ENCODE results near the gene IFI27L2.

IFI27L2 gene

GRCh38 chr14:94121485-94121884, 7.9 kb downstream of the IFI27L2 start:
- DNase-seq: no peak

GRCh38 chr14:94120667-94121340, 8.6 kb downstream of the IFI27L2 start:
- DNase-seq: no peak

- no peak for DNase-seq
Observed at GRCh38 chr14:94119071-94119470, 10.3 kb downstream of the IFI27L2 start.

GRCh38 chr14:94117856-94118255, 11.5 kb downstream of the IFI27L2 start:
- no peak for DNase-seq

GRCh38 chr14:94116701-94117100, 12.7 kb downstream of the IFI27L2 start:
- no peak for DNase-seq

- DNase-seq: no peak
Observed at GRCh38 chr14:94115631-94116030, 13.8 kb downstream of the IFI27L2 start.

- no peak for DNase-seq
Observed at GRCh38 chr14:94115058-94115591, 14.3 kb downstream of the IFI27L2 start.

- DNase-seq: no peak
Observed at GRCh38 chr14:94114589-94115057, 14.8 kb downstream of the IFI27L2 start.

- no peak for DNase-seq
Observed at GRCh38 chr14:94113908-94114588, 15.4 kb downstream of the IFI27L2 start.

- no peak for DNase-seq
Observed at GRCh38 chr14:94113490-94113889, 15.9 kb downstream of the IFI27L2 start.

GRCh38 chr14:94113073-94113472, 16.3 kb downstream of the IFI27L2 start:
- DNase-seq: no peak

GRCh38 chr14:94112513-94113063, 16.8 kb downstream of the IFI27L2 start:
- DNase-seq: no peak

- no peak for DNase-seq
Observed at GRCh38 chr14:94111276-94112095, 17.9 kb downstream of the IFI27L2 start.

GRCh38 chr14:94110552-94111181, 18.7 kb downstream of the IFI27L2 start, which contains the start of gene IFI27:
Gene IFI27, plus strand, starts transcription at chr14:94110736.
- DNase-seq: no peak

GRCh38 chr14:94109915-94110250, 19.5 kb downstream of the IFI27L2 start:
- no peak for DNase-seq

GRCh38 chr14:94104731-94105130, 24.7 kb downstream of the IFI27L2 start:
- no peak for DNase-seq

GRCh38 chr14:94103554-94104150, 25.8 kb downstream of the IFI27L2 start:
- no peak for DNase-seq

- DNase-seq: no peak
Observed at GRCh38 chr14:94102768-94103482, 26.5 kb downstream of the IFI27L2 start.

- no peak for DNase-seq
Observed at GRCh38 chr14:94101748-94102147, 27.7 kb downstream of the IFI27L2 start.

GRCh38 chr14:94100847-94101246, 28.6 kb downstream of the IFI27L2 start:
- no peak for DNase-seq

GRCh38 chr14:94099006-94099405, 30.4 kb downstream of the IFI27L2 start:
- no peak for DNase-seq

Data from CD4-positive, alpha-beta T cell treated with Interleukin-15 for 1 hour (primary cell).